ENCODE results near the gene TNRC6B. TPM values are rescaled to one million over a fixed set of nuclear protein-coding genes. Genes with fewer than 3 reads are reported as not detected.

Gene TNRC6B
- total and polyA plus RNA-seq, 2 of the 13 experiments (the other 11 are each of a cell fraction or from before 2014, with no cell fraction given): 8.9 to 13.2 TPM

GRCh38 chr22:40156001-40156516 is 21.7 kb upstream of the TNRC6B start (continued):
- TF ChIP-seq FOXC1 (CRISPR knock-in tag; IDR thresholded peaks at IDR 0.05; ENCODE audit: borderline replicate concordance) (no peak), SSRP1 (CRISPR knock-in tag; IDR thresholded peaks at IDR 0.05) (no peak), HDAC6 (IDR thresholded peaks at IDR 0.05; ENCODE audit: low read depth, low read length) (no peak), CREB1 (IDR thresholded peaks at IDR 0.05) (peak; percentile 34; the same call in 1 of the 2 replicates), CREB1 (CRISPR knock-in tag; IDR thresholded peaks at IDR 0.05) (peak; percentile 76), ZNF20 (CRISPR knock-in tag; IDR thresholded peaks at IDR 0.05) (no peak), SKI (IDR thresholded peaks at IDR 0.05; ENCODE audit: partially characterized antibody) (no peak), ZBTB34 (CRISPR knock-in tag; IDR thresholded peaks at IDR 0.05) (peak; percentile 99), ARID3A (IDR thresholded peaks at IDR 0.05; ENCODE audit: low read depth, low read length) (peak; percentile 64; the same call in 1 of the 2 replicates), MAFF (IDR thresholded peaks at IDR 0.05; ENCODE audit: low read depth, low read length) (peak; percentile 17; the same call in 1 of the 2 replicates), ZFP90 (CRISPR knock-in tag; IDR thresholded peaks at IDR 0.05; ENCODE audit: borderline replicate concordance) (no peak), SMYD3 (CRISPR knock-in tag; IDR thresholded peaks at IDR 0.05) (no peak), KAT8 (CRISPR knock-in tag; IDR thresholded peaks at IDR 0.05) (peak; percentile 20; the same call in 1 of the 2 replicates), ZNF414 (CRISPR knock-in tag; IDR thresholded peaks at IDR 0.05) (0 out of 2 replicates have a peak, but pooled peaks have one; percentile 28), PATZ1 (CRISPR knock-in tag; IDR thresholded peaks at IDR 0.05) (peak; percentile 37; the same call in 1 of the 2 replicates), ZNF609 (CRISPR knock-in tag; IDR thresholded peaks at IDR 0.05; ENCODE audit: borderline replicate concordance) (peak; percentile 97), ZNF792 (CRISPR knock-in tag; IDR thresholded peaks at IDR 0.05) (peak; percentile 47; the same call in 1 of the 2 replicates), HMG20A (CRISPR knock-in tag; IDR thresholded peaks at IDR 0.05; ENCODE audit: borderline replicate concordance) (peak; percentile 88), FOXM1 (CRISPR knock-in tag; IDR thresholded peaks at IDR 0.05) (no peak), ZNF652 (CRISPR knock-in tag; IDR thresholded peaks at IDR 0.05; ENCODE audit: borderline replicate concordance, low read depth) (no peak; the same call in 1 of the 2 replicates), ZNF335 (CRISPR knock-in tag; IDR thresholded peaks at IDR 0.05) (no peak)
